ENCODE data around the gene SLC9A6.

The SLC9A6 gene

DNA sequence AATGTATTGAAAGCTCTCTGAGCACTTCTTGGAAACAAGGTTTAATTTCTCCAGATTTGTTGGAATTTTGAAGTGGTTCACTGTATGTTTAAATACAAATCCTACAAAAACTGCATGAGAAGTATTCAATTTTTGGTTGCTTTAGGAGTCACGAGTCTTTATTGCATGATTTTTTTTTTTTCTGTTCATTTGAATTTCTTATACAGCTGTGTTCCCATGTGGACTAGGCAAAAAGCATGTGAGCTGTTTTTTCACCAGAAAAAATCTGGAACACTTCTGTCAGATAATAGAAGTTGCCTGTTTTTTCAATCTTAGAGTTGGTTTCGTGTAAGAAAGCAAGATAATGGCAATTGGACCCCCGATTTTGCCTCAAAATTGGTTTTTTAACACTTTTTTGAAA is 66.4 kb downstream of the SLC9A6 start:
- in situ Hi-C loops (cut with HindIII; ENCODE audit: low sequenced_read_pairs) = no loop called here
- DNase-seq (ENCODE audit: low read depth) = no peak
- no peak overlapping the region for H3K4me3 ChIP-seq (ENCODE audit: low read depth, low read length)
- TF ChIP-seq CTCF (IDR thresholded peaks at IDR 0.05; ENCODE audit: low read depth, low read length, missing control alignments) = no peak

DNA sequence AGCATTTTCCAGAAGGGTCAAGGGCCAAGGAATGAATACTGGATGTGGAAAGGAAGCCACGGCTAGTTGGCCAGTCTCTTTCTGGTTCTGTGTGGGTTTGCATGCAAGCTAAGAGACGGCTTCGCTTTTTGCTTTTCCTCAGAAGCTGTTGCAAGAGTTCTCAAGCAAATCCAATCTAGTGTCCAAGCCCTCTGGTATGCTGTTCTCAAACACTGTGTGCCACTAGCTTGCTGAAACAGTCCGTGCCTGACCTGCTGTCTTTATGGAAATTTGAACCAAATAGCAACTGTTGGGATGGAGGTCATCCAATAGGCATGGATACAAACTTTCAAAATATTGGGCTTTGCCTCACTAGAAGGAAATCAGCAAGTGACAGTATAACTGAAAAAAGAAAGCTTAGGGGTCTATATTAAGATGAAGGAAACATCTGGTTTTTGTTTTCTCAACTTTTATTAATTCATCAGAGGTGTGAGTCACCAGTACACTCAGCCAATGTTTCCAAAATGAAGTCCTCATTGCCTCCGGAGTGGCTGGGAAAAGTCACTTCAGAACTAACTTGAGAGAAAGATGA is 70.5 kb downstream of the SLC9A6 start:
- in situ Hi-C loops (cut with HindIII; ENCODE audit: low sequenced_read_pairs) = no loop called here
- H3K4me3 ChIP-seq (ENCODE audit: low read depth, low read length) = no peak overlapping the region

DNA sequence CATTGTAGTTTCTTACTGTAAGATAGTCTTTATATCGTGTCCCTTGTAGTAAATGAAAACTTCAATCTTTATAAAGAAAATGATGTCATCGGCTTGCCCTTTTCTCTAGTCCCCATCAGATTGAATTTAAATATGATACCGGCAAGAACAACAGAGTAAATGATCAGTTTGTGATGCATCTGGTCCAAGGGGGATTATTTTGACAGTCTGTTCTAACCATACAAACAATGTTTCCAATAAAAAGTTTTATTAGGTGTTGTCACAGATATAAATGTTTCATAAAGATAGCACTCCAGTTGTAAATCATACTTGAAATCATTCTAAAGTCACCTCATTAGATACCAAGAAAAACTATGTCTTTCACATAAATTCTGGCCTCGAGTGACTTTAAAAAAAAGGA is 72.3 kb downstream of the SLC9A6 start:
- no peak for TF ChIP-seq CTCF (IDR thresholded peaks at IDR 0.05; ENCODE audit: low read depth, low read length, missing control alignments)
- in situ Hi-C loops (cut with HindIII; ENCODE audit: low sequenced_read_pairs) = no loop called here
- H3K4me3 ChIP-seq (ENCODE audit: low read depth, low read length) = no peak overlapping the region
- no peak for DNase-seq (ENCODE audit: low read depth)

More for the DNA sequence above, 70.5 kb downstream of the SLC9A6 start:
- peak; percentile 39 for DNase-seq (ENCODE audit: low read depth)
- TF ChIP-seq CTCF (IDR thresholded peaks at IDR 0.05; ENCODE audit: low read depth, low read length, missing control alignments) = no peak

GRCh38 chrX:136059350-136059749 is 74.1 kb downstream of the SLC9A6 start:
- no peak for DNase-seq (ENCODE audit: low read depth)
- H3K4me3 ChIP-seq (ENCODE audit: low read depth, low read length) = no peak overlapping the region
- TF ChIP-seq CTCF (IDR thresholded peaks at IDR 0.05; ENCODE audit: low read depth, low read length, missing control alignments) = no peak
- in situ Hi-C loops (cut with HindIII; ENCODE audit: low sequenced_read_pairs) = no loop called here

GRCh38 chrX:136061286-136061685 is 76.1 kb downstream of the SLC9A6 start:
- no peak overlapping the region for H3K4me3 ChIP-seq (ENCODE audit: low read depth, low read length)
- in situ Hi-C loops (cut with HindIII; ENCODE audit: low sequenced_read_pairs) = no loop called here
- no peak for TF ChIP-seq CTCF (IDR thresholded peaks at IDR 0.05; ENCODE audit: low read depth, low read length, missing control alignments)
- DNase-seq (ENCODE audit: low read depth) = no peak

DNA sequence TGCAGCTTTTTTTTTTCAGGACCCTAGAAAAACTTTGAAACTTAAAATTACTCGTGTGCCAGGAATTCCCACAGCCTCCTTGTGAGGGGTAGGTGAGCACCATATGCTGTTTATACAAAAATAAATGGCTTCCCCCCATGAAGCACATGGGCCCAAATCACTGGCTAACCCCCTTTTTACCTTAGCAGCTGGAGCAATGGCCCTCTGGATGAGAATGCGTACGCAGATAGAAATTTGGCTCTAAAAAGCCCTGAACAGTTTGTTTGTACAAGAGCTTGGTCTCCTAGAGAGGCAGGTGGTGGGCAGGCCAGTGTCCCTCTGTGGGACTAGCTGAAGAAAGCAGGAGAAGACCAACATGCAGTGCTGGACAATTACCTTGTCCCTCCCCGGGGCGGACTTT is 76.5 kb downstream of the SLC9A6 start:
- in situ Hi-C loops (cut with HindIII; ENCODE audit: low sequenced_read_pairs) = no loop called here
- no peak for DNase-seq (ENCODE audit: low read depth)
- no peak for TF ChIP-seq CTCF (IDR thresholded peaks at IDR 0.05; ENCODE audit: low read depth, low read length, missing control alignments)
- no peak overlapping the region for H3K4me3 ChIP-seq (ENCODE audit: low read depth, low read length)
